GM19351 (cell line): Measurements from ENCODE around the gene CREM.

Experiments
- ATAC-seq: cut with Tn5 transposase; IDR thresholded peaks from one replicate; pipeline ENCODE4 v1.9.1; 2021; ENCODE audit warnings: mild to moderate bottlenecking, moderate library complexity; ENCODE audit not compliant: unreplicated experiment

CREM gene

GRCh38 chr10:35133586-35133985 is 6.9 kb downstream of the CREM start:
- ATAC-seq = no peak

GRCh38 chr10:35135861-35136260 is 9.2 kb downstream of the CREM start:
- ATAC-seq = no peak

- ATAC-seq = peak; percentile 66
These were observed 9.7 kb downstream of the CREM start for GRCh38 chr10:35136263-35136815.

GRCh38 chr10:35140126-35140525 is 13.5 kb downstream of the CREM start:
- ATAC-seq = no peak

- ATAC-seq = no peak
These were observed 14.1 kb downstream of the CREM start for GRCh38 chr10:35140727-35141126.

GRCh38 chr10:35150308-35150707 is 23.7 kb downstream of the CREM start:
- ATAC-seq = no peak

GRCh38 chr10:35152992-35153391 is 26.3 kb downstream of the CREM start:
- ATAC-seq = no peak

- ATAC-seq = no peak
These were observed 27.1 kb downstream of the CREM start for GRCh38 chr10:35153716-35154115.

GRCh38 chr10:35160743-35161142 is 34.1 kb downstream of the CREM start:
- no peak for ATAC-seq

GRCh38 chr10:35161906-35162305 is 35.3 kb downstream of the CREM start:
- no peak for ATAC-seq

- ATAC-seq = no peak
These were observed 38.5 kb downstream of the CREM start for GRCh38 chr10:35165136-35165535.

- ATAC-seq = no peak
These were observed 39.2 kb downstream of the CREM start for GRCh38 chr10:35165811-35166210.

- ATAC-seq = no peak
These were observed 40.0 kb downstream of the CREM start for GRCh38 chr10:35166607-35167006.

GRCh38 chr10:35167342-35167741 is 40.7 kb downstream of the CREM start:
- no peak for ATAC-seq

GRCh38 chr10:35172146-35172545 is 45.5 kb downstream of the CREM start:
- no peak for ATAC-seq

GRCh38 chr10:35172574-35172973 is 45.9 kb downstream of the CREM start:
- ATAC-seq = no peak

- no peak for ATAC-seq
These were observed 51.7 kb downstream of the CREM start for GRCh38 chr10:35178331-35178730.

- ATAC-seq = no peak
These were observed 56.2 kb downstream of the CREM start for GRCh38 chr10:35182631-35183510.

GRCh38 chr10:35184527-35185171 is 58.0 kb downstream of the CREM start:
- peak; percentile 40 for ATAC-seq

GRCh38 chr10:35185260-35186034 is 58.8 kb downstream of the CREM start:
- ATAC-seq = peak; percentile 67

GRCh38 chr10:35188954-35189353 is 62.3 kb downstream of the CREM start:
- no peak for ATAC-seq
